GM19035 (cell line): Measurements from ENCODE around the gene PRSS38.

Source experiments
- ATAC-seq: cut with Tn5 transposase; IDR thresholded peaks from one replicate; pipeline ENCODE4 v1.9.1; 2021; ENCODE audit not compliant: unreplicated experiment

The PRSS38 gene

DNA sequence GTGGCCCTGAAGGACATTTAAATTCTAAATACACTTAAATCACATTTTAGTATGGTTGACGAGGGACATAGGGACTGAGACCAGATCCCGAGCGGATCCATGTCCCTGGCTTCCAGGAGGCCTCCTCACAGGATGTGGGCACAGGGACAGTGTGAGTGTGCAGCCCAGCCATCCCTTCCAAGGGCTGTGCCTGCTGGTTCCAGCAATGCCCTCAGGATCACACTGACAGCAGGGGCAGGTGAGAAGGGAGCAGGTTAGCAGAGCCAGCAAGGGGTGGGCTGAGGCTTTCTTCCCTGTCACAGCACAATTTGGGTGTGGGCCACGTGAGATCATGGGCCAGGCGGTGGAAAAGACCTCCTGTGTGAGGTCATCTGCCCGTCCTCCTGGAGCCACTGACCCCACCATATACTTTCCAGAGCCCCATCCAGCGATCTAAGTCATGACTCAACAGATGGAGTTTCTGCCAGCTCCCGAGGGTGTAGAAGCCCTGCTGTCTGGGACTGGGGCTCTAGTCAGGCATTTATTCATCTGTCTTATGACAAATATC, 37.0 kb upstream of the PRSS38 start:
- ATAC-seq = no peak

GRCh38 chr1:227779021-227779441, 36.4 kb upstream of the PRSS38 start:
- no peak for ATAC-seq

- ATAC-seq = no peak
Measured at GRCh38 chr1:227779685-227780084, 35.8 kb upstream of the PRSS38 start.

- ATAC-seq = no peak
Measured at GRCh38 chr1:227780101-227781044, 35.1 kb upstream of the PRSS38 start.

DNA sequence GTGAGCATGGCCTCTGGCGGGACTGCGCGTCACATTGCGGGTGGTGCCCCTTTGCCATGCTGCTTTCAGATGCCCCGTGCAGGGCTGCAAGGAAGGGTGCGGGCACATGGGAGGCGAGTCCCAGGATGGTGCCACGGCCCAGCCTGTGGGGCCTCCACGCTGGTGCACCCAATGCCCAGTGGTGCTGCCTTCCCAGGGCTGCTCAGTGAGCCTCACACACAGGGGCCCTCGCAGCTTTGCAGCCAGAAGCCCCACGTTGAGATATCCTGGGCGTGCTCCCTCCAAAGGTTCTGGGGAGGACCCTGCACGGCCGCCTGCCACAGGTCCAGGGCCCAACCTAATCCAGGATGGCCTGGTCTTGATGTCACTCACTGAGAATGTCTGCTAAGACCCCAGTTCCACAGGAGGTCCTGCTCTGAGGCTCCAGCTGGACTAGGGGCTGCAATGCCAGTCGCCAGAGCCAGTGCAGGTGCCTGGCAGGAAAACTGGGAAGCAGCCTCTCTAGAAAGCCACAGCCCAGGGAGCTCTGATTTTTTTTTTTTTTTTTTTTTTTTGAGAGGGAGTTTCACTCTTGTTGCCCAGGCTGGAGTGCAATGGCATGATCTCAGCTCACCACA, 34.1 kb upstream of the PRSS38 start:
- ATAC-seq = no peak

GRCh38 chr1:227782226-227782625, 33.2 kb upstream of the PRSS38 start:
- no peak for ATAC-seq

DNA sequence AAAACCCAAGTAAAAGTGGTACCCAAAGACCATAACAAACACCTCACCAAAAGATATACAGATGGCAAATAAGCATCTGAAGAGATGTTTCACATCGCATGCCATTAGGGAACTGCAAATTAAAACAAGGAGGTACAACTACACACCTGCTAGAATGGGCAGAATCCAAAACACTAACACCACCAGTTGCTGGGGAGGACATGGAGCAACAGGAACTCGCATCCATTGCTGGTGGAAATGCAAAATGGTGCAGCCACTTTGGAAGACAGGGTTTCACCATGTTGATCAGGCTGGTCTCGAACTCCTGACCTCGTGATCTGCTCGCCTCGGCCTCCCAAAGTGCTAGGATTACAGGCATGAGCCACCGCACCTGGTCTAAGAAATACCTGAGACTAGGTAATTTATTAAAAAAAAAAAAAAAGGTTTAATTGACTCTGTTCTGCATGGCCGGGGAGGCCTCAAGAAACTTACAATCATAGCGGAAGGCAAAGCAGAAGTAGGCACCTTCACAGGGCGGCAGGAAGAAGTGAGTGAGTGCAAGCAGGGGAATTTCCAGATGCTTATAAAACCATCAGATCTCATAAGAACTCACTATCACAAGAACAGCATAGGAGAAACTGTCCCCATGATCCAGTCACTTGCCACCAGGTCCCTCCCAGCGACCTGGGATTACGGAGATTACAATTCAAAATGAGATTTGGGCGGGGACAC, 30.2 kb upstream of the PRSS38 start:
- ATAC-seq = no peak

DNA sequence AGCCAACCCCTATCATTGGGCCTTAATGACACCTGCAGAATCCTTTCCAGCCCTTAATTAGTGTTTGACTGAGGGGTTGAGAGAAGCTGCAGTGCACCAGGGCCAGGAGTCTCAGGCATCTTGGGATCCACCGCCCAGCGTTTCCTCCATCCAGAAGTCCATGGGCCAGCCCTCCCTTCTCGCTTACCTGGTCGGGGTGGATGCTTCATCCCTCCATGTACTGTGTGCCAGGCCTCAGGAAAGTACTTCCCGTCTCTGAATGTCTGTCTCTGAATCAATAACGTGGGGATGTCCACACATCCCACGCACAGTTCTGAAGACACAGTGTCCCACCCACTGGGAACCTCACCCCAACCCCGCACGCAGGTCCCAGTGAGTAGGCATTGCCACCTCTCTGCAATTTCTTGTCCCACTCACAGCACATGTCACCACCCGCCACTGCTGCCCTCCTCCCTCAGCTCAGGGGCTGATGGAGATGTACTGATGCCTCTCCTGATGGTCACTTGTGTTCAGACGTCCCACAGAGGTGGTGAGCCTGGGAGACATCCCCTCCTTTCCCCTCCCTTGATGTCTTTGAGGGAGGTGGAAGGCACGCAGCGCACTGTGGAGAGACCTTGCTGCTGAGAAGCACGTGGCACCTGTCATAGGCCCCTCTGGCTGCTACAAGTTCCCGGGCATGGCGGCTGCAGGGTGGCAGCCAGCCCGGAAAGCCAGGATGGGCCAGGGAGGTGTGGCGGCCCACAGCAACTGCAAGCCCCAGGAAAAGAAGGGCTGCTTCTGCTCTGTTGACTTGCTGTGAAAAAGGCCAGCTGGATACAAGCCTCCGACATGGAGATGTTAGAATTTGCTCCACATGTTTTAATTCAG, 29.4 kb upstream of the PRSS38 start:
- no peak for ATAC-seq

- ATAC-seq = no peak
Measured at GRCh38 chr1:227786673-227787512, 28.6 kb upstream of the PRSS38 start.

GRCh38 chr1:227787513-227788270, 27.8 kb upstream of the PRSS38 start:
- peak; percentile 90 for ATAC-seq

GRCh38 chr1:227788271-227789083, 27.0 kb upstream of the PRSS38 start:
- peak; percentile 59 for ATAC-seq

- no peak for ATAC-seq
Measured at GRCh38 chr1:227789084-227790033, 26.1 kb upstream of the PRSS38 start.

DNA sequence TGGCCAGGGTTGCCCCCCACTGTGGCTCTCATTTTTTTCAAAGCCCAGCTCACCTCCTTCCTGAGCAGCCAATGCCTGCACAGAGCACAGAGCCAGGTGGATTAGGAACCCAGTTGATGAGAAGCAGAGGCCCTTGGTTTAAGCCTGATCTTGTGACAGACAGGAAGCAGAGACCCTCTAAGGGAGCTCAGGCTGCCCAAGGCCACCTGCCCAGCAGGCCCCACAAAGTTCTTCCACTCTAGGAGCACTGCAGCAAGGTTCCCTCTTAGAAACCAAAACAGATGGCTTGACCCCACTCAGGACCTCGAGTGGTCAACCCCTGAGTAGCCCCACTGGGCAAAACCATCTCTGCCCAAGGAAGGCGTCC, 25.5 kb upstream of the PRSS38 start:
- ATAC-seq = no peak

GRCh38 chr1:227790868-227791267, 24.6 kb upstream of the PRSS38 start:
- no peak for ATAC-seq

DNA sequence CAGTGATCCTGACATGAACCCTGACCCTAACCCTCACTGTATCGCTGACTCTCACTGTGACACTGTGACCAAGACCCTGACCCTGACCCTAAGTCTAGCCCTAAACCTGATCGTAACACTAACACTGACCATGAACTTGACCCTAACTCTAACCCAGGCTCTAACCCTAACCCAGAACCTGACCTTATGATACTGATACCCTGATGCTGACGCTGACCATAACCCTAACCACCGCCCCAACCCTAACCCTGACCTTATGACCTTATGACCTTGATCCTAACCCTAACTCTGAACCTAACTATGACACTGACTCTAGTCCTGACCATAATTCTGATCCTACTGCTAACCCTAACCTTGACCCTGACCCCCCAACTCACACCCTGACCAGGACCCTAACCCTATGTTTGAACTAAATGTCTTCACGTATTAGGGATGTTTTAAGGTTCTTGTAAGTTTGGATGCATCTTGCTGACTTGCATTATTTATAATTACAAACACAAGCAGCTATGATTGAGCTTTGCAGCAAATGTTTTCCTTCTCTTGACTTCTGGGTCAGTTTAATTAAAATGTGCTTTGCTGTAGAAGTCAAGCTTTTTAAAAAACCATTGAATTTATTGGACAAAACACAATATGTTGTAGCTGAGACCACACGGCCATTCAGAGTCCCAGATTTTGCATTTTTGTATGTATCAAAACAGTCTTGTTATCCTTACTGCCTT, 23.9 kb upstream of the PRSS38 start:
- no peak for ATAC-seq
